Karpas-422 (cell line): ENCODE measurements around the gene FAM20C. TPM values are rescaled to one million over a fixed set of nuclear protein-coding genes. Genes with fewer than 3 reads are reported as not detected.

ENCODE experiments used
- DNase-seq: peaks from one replicate; pipeline ENCODE4 v3.0.0-alpha.2; 2015
- H2AFZ ChIP-seq: fragments of 200-600 bp; sonication (generic); 2 replicates; pipeline ENCODE4 v1.6.1; 2014; ENCODE audit warnings: antibody characterized with exemption, low read length, mixed read lengths
- H3K27ac ChIP-seq: fragments of 200-600 bp; sonication (generic); 2 replicates; pipeline ENCODE4 v1.5.1; 2014; ENCODE audit warnings: mild to moderate bottlenecking, low read length, moderate library complexity
- H3K27me3 ChIP-seq: fragments of 200-600 bp; sonication (generic); 2 replicates; pipeline ENCODE4 v1.6.1; 2014; ENCODE audit warnings: low read length, mixed read lengths
- H3K36me3 ChIP-seq: fragments of 200-600 bp; sonication (generic); 2 replicates; pipeline ENCODE4 v1.6.1; 2014; ENCODE audit warnings: low read length, mixed read lengths; ENCODE audit not compliant: insufficient read depth
- H3K4me1 ChIP-seq: fragments of 200-600 bp; sonication (generic); 2 replicates; pipeline ENCODE4 v1.6.1; 2014; ENCODE audit warnings: mild to moderate bottlenecking, low read length, mixed read lengths
- H3K4me2 ChIP-seq: fragments of 200-600 bp; sonication (generic); 2 replicates; pipeline ENCODE4 v1.6.1; 2014; ENCODE audit warnings: low read length, low read depth, mild to moderate bottlenecking; ENCODE audit not compliant: poor library complexity, severe bottlenecking
- H3K4me3 ChIP-seq: fragments of 200-600 bp; sonication (generic); 2 replicates; pipeline ENCODE4 v1.5.1; 2014; ENCODE audit warnings: mild to moderate bottlenecking, antibody characterized with exemption, low read length, mixed read lengths
- H3K79me2 ChIP-seq: fragments of 200-600 bp; sonication (generic); 2 replicates; pipeline ENCODE4 v1.6.1; 2014; ENCODE audit warnings: mild to moderate bottlenecking, low read length, mixed read lengths
- H3K9ac ChIP-seq: fragments of 200-600 bp; sonication (generic); 2 replicates; pipeline ENCODE4 v1.6.0; 2014; ENCODE audit warnings: low read length
- H3K9me2 ChIP-seq: fragments of 200-600 bp; sonication (generic), shearing (Covaris generic); replicated peaks from 2 replicates; pipeline ENCODE4 v1.6.0; 2014; ENCODE audit warnings: mild to moderate bottlenecking, low read length, moderate library complexity; ENCODE audit not compliant: insufficient read depth
- H3K9me3 ChIP-seq: fragments of 300-700, 200-600 bp; sonication (generic); 2 replicates; pipeline ENCODE4 v1.6.1; 2014; ENCODE audit warnings: low read length, mixed read lengths
- H4K20me1 ChIP-seq: fragments of 200-600 bp; sonication (generic); 2 replicates; pipeline ENCODE4 v1.6.1; 2014; ENCODE audit warnings: mild to moderate bottlenecking, antibody characterized with exemption, low read length, low read depth; ENCODE audit not compliant: insufficient read depth
- total RNA-seq: library from RNA; depleted of rRNA; stranded (reverse); fragments of >200 nt; shearing (Covaris generic); gene quantifications from 2 replicates; pipeline ENCODE4 v1.2.3, GENCODE V29; 2014; ENCODE audit warnings: low replicate concordance

The FAM20C gene
- total RNA-seq, 1 experiment from 2014 or later = not detected

DNA sequence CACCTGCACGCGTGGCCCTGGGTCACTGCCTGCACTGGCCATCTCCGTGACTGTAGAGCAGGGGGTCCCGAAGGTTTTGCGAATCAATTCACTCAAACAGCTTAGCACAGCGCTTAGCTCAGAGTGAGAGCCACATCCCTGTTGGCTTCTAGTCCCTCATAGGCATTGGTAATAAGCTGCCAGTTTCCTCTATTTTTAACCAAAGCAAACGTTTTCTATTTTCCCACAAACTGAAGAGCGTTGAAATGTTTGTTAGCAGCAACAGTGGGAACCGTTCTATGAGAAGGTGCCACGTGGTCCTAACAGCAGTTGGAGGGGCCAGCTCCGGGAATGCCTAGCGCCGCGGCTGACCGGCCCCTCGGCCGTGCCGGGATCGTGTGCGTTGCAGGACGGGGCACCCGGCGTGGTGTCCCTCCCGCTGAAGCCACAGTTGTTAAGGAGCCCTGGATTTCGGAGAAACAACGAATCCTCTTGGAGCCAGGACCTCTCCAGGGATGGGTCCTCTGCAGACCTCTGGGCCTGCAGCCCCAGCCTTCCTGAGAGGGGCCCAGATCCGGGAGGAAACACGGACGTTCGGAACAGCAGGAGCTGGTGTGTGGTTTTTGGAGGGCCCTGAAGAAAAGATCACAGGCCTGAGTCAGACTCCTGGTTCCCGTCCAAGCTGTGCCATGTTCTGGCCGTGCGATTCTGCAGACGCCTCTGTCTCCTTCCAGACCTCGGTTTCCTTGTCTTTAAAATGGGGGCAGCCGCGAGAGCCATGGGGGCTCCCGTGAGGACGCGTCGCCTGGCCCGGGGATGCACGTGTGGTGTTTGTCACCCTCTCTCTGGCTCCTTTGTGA, 40.3 kb downstream of the FAM20C start:
- no peaks in the 10 kb centered on the region for H4K20me1 ChIP-seq
- H3K9ac ChIP-seq = no peak overlapping the region
- no peak overlapping the region for H3K4me3 ChIP-seq
- H3K4me1 ChIP-seq = no peaks in the 10 kb centered on the region
- DNase-seq = no peak
- H2AFZ ChIP-seq = no peak overlapping the region
- H3K4me2 ChIP-seq = no peak overlapping the region
- H3K79me2 ChIP-seq = no peaks in the 10 kb centered on the region
- H3K27ac ChIP-seq = no peak overlapping the region
- H3K27me3 ChIP-seq = no peaks in the 10 kb centered on the region
- H3K9me3 ChIP-seq = no peaks in the 10 kb centered on the region
- no peaks in the 10 kb centered on the region for H3K36me3 ChIP-seq
- H3K9me2 ChIP-seq = no peaks in the 10 kb centered on the region

DNA sequence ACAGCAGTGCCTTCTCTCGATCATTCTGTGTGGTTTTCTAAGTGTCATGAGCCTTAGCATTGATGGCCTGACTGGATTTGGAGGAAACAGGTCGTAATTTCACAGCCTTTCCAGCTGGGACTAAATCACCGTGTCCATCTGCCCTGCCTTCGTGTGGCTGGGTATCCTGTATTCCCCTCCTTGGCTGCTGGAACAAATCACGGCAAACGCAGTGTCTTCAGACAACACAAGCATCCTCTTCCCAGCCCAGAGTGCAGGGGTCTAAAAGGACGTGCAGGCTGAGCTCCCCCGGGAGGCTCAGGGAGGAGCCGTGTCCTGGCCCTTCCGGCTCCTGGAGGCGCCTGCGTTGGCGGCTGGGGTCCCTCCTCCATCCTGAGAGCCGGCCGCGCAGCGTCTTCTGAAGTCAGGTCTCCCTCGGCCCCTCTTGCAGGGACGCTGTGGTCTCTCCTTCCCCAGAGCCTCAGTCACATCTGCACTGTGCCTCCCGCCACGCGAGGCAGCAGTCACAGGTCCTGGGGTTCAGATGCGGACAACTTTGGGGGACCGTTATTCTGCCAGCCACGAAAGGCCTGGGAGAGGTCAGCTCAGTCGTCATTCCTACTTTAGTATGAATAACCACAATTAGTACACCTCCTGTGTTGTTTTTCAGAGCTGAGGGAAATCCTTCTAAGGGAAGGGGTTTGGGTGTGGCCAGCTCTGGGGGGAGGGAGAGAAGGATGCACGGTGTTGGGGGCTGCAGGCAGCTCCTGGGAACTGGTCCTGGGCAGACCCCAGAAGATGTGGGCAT, 41.1 kb downstream of the FAM20C start:
- Histone ChIP-seq H4K20me1 (no peaks in the 10 kb centered on the region), H3K36me3 (no peaks in the 10 kb centered on the region), H3K27me3 (no peaks in the 10 kb centered on the region), H3K4me3 (no peak overlapping the region), H3K9me2 (no peaks in the 10 kb centered on the region), H3K9ac (no peak overlapping the region), H3K4me1 (no peaks in the 10 kb centered on the region), H2AFZ (no peak overlapping the region), H3K79me2 (no peaks in the 10 kb centered on the region), H3K9me3 (no peaks in the 10 kb centered on the region), H3K27ac (no peak overlapping the region), H3K4me2 (no peak overlapping the region)
- DNase-seq = no peak

DNA sequence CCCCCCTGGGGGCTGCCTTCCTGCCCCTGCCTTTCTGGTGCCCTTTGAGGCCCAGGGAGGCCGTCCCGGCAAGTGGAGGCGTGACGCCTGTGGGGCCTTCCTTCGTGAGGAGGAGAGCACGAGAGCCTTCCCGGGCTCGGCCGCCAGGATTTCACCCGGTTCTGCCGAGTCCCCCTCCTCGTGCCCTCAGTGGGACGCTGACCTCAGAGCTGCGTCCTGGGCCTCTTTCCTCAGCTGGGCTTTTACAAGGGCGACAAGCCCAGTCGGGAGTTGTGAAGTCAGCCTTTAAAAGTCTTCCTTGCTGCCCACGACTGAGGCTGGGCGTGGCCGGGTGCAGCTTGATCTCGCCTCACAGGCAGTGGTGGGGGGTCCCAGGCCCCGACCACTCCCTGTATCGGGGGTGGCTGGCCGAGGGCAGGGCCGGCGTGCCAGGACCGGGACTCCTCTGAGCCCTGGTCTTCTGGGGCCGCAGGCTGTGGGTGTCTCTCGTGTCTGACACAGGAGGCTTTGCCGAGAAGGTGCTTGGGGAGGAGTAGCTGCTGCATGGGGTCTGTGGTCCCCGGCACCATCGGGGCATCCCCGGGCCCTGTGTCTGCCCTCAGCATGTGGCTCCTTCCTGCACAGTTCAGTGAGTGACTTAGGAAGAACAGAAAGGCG, 41.8 kb downstream of the FAM20C start:
- H3K9me3 ChIP-seq = no peaks in the 10 kb centered on the region
- no peak overlapping the region for H3K4me3 ChIP-seq
- H3K4me1 ChIP-seq = no peaks in the 10 kb centered on the region
- H2AFZ ChIP-seq = no peak overlapping the region
- H3K79me2 ChIP-seq = no peaks in the 10 kb centered on the region
- H4K20me1 ChIP-seq = no peaks in the 10 kb centered on the region
- H3K9ac ChIP-seq = no peak overlapping the region
- H3K27ac ChIP-seq = no peak overlapping the region
- H3K27me3 ChIP-seq = no peaks in the 10 kb centered on the region
- no peak overlapping the region for H3K4me2 ChIP-seq
- no peaks in the 10 kb centered on the region for H3K36me3 ChIP-seq
- no peak for DNase-seq
- H3K9me2 ChIP-seq = no peaks in the 10 kb centered on the region

DNA sequence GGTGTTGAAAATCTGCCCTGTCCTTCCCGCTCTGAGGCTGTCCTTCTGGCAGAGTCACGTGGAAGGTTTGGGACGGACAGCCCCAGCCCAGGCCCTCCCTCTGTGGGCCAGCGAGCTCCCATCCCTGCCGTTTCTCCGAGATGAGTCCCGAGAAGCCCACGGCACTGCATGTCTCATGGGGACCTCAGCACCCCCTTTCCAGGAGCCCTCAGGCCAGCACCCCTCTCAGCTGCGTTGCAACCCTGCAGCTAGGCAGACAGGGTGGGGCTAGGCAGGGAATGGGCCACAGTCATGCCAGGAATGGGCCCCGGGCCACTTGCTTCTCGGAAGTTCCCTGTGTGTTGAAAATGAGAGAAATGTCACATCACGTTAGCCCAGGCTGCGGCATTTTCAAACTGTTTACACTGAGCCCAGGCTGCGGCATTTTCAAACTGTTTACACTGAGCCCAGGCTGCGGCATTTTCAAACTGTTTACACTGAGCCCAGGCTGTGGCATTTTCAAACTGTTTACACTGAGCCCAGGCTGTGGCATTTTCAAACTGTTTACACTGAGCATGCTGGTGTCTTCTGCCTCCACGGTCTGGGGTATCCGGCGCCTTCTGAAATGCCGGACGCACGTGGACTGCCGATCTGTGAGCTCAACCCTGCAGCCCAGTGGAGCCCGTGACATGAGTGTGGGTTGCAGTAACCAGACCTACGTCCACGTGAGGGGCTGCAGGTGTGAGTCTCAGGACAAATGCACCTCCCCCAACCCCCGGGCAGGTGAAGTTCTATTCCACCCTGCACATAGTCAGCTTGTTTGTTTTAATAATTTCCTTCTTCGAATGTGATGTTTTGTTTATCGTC, 42.6 kb downstream of the FAM20C start:
- Histone ChIP-seq H3K27ac (no peak overlapping the region), H3K9ac (no peak overlapping the region), H3K4me2 (no peak overlapping the region), H3K9me3 (no peaks in the 10 kb centered on the region), H2AFZ (no peak overlapping the region), H3K4me1 (no peaks in the 10 kb centered on the region), H4K20me1 (no peaks in the 10 kb centered on the region), H3K36me3 (no peaks in the 10 kb centered on the region), H3K27me3 (no peaks in the 10 kb centered on the region), H3K9me2 (no peaks in the 10 kb centered on the region), H3K79me2 (no peaks in the 10 kb centered on the region), H3K4me3 (no peak overlapping the region)
- no peak for DNase-seq

DNA sequence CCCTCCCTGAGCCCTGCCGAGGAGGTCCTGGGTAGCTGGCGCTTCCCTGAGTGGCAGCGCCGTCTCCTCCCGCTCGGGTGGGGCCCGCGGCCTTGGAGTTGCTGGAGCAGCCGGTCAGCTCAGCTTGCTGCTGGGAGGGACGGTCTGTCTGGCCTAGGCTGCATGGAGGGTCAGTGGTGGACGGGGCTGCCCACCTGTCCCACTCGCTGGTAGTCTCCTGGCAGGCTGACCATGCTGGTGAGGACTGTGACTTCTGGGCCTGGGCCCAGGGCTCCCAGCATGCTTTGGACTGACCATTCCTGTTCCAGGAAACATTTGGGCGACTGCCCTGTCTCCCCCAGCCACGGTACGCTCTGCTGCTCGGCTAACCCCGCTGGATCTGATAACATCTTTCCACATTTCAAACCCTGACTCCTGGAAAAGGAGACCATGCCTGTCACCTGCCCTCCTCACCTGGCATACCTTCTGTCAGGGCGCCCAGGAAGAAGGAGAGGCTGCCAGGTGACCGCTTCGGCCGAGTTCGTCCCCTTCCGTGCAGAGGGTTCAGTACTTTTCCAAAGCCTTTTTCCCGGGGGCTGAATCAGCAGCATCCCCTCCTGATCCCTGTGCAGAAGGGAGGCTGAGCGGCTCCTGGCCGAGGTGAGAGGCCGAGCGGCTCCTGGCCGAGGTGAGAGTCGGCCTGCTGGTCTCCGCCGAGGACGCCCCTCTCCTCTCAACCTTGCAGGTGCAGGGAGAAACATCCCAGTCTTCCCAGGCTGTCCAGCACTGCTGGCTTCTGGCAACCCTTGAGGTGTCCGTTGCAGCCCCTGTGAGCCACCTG, 43.4 kb downstream of the FAM20C start:
- H3K9ac ChIP-seq = no peak overlapping the region
- no peaks in the 10 kb centered on the region for H3K9me2 ChIP-seq
- DNase-seq = no peak
- H3K9me3 ChIP-seq = no peaks in the 10 kb centered on the region; the same call in 1 of the 2 replicates
- H3K4me2 ChIP-seq = no peak overlapping the region
- H3K4me1 ChIP-seq = no peaks in the 10 kb centered on the region
- H3K36me3 ChIP-seq = no peaks in the 10 kb centered on the region
- H3K27ac ChIP-seq = no peak overlapping the region
- H2AFZ ChIP-seq = no peak overlapping the region
- H4K20me1 ChIP-seq = no peaks in the 10 kb centered on the region
- H3K79me2 ChIP-seq = no peaks in the 10 kb centered on the region
- no peaks in the 10 kb centered on the region for H3K27me3 ChIP-seq
- H3K4me3 ChIP-seq = no peak overlapping the region

DNA sequence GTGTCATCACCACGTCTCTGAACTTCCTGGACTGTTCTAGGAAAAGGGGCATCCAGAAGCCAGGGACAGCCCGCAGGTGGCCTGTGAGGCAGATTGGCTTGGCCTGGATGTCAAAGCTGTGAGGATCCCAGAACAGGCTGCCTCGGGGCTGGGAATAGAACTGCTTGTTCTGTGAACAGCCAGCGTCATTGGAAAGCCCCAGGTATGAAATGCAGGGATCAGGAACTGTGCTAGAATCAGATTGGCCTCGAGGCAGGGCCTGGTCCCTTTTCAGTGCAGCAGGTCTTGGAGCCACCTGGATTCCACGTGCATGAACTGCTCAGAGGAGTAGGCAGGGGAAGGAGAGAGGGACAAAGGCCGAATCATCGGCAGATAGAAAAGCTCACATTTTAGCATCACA, 44.6 kb downstream of the FAM20C start:
- H4K20me1 ChIP-seq = no peaks in the 10 kb centered on the region
- no peak overlapping the region for H3K27ac ChIP-seq
- no peaks in the 10 kb centered on the region for H3K4me1 ChIP-seq
- no peaks in the 10 kb centered on the region for H3K79me2 ChIP-seq
- no peaks in the 10 kb centered on the region for H3K9me2 ChIP-seq
- H3K9me3 ChIP-seq = no peaks in the 10 kb centered on the region; the same call in 1 of the 2 replicates
- no peaks in the 10 kb centered on the region for H3K27me3 ChIP-seq
- H2AFZ ChIP-seq = no peak overlapping the region
- no peaks in the 10 kb centered on the region for H3K36me3 ChIP-seq
- no peak overlapping the region for H3K4me2 ChIP-seq
- no peak for DNase-seq
- H3K4me3 ChIP-seq = no peak overlapping the region
- H3K9ac ChIP-seq = no peak overlapping the region

DNA sequence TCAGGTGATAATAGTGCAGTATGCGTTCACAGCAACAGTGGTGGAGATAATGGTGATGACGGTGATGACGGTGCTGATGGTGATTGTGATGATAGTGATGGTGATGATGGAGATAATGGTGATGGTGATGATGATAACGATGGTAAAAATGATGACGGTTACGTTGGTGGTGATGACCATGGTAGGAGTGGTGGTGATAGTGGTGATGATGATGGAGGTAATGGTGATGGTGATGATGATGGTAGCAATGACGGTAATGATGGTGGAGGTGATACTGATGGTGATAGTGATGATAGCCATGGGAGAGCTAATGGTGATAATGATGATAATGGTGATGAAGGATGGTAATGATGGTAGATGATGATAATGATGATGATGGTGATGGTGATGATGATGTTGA, 45.0 kb downstream of the FAM20C start:
- no peak overlapping the region for H3K27ac ChIP-seq
- no peak overlapping the region for H3K4me3 ChIP-seq
- H3K36me3 ChIP-seq = no peaks in the 10 kb centered on the region
- no peaks in the 10 kb centered on the region for H3K9me2 ChIP-seq
- H3K79me2 ChIP-seq = no peaks in the 10 kb centered on the region
- DNase-seq = no peak
- H3K4me2 ChIP-seq = no peak overlapping the region
- no peaks in the 10 kb centered on the region for H4K20me1 ChIP-seq
- no peaks in the 10 kb centered on the region for H3K27me3 ChIP-seq
- no peak overlapping the region for H2AFZ ChIP-seq
- H3K9ac ChIP-seq = no peak overlapping the region
- H3K4me1 ChIP-seq = no peaks in the 10 kb centered on the region
- H3K9me3 ChIP-seq = no peaks in the 10 kb centered on the region; the same call in 1 of the 2 replicates
